Measurements from ENCODE around the gene PIP5K1C.
A peak's percentile ranks its signal among the peaks of the same experiment; 100 is the strongest.

The PIP5K1C gene

DNA sequence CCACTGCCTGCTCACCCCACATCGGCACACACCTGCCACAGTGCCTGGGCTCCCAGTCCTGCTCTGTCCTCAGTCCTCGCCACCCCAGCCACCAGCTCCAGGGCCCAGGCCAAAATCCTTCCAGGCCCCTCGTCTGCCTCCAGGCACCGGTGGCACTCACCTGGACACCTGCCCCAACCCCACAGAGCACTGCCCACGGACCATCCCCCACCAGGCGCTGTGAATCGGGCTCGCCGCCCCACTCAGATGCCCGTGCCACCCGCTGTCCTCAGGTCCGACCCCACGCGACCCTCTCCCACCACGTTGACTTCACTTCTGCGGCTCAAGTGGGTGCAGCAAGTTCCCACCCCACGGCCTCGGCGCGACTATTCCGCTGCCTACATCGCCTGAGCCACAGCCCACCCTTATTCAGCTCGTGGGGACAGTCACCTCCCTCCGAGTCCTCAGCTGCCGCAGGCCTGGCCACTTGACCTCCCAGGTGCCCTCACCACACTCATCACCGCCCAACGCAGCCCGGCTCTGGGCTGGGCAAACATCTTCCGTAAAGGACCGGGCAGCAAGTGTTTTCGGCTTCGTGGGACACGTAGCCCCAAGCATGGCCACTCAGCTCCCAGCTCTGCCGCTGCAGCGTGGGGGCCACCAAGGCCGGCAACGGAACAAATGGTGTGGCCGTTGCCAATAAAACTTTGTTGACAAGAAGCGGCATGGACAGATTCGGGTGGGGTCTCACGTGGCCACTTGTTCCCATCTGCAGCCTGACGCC is 5.7 kb downstream of the PIP5K1C start:
- no peak for DNase-seq

GRCh38 chr19:3693025-3693925 is 7.0 kb downstream of the PIP5K1C start:
- no peak for DNase-seq

DNA sequence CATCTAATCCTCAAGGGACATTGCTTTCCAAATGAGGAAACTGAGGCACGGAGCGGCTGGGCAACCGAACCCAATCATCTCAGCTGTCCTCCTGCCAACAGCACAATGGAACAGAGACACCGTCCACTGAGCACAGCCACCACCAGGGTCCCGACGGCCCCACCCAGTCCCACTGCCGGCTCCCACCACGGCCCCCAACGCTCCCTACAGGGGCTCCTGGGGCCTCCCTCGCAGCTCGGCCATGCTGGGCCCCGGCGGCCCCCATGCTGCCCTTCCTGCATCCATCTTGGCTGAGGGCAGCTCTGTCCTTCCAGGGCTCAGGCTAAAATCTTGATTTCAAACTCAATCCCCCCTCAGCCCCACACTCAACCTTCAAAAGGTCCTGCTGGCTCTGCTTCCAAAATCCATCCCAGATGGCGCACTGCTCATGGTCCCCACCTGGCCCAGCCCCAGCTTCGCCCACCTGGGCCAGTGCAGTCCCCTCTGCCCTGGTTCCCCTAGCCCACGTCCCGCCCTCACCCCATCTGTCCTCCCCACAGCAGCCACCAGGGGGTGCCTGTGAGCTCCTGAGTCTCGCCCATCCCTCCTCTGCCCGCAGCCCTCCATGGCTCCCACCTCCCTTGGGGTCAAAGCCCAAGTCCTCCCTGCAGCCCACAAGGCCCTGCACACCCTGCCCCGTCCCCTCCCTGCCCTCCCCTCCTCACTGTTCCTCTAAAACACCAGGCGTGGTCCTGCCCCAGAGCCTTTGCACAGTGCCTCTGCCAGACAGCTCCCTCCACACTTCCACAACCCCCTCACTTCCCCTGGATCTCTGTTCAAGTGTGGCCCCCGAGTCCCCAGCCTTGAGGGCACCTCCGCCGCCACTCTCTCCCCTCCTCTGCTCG is 7.9 kb downstream of the PIP5K1C start:
- DNase-seq = no peak

DNA sequence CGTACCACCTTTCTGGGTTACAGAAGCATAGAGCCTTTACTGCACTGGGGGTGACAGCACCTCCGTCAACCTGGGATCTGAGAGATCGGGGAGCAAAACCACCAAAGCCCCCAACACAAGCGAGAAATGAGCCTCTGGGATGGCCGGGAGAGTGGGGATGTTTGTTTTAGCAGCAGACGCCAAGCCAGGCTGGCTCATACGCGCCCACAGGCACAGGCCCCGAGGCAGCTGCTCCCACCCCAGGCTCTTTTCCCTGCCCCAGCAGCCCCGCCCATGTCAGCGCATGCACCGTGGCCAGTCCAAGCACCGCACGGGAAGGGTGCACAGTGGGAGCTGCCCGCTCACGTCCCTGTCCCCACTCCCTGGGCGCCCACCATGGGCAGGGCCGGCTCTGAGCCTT is 8.5 kb downstream of the PIP5K1C start:
- no peak for DNase-seq

DNA sequence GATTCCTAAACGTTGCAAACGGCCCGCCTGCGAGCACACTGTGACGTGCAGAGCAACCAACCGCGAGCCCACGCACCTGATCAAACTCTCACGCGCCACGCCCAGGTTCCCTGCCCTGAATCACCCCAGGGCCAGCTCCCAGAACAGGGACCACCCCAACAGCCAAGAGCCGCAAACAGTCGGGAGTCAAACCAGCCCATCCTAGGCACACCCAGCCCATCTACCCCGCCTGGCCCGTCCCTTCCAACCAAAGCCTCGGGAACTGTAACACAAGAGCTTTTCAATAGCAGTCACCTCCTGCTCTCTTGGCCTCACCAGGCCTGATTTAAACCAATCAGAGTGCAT is 8.9 kb downstream of the PIP5K1C start:
- no peak for DNase-seq

- no peak for DNase-seq
Measured at GRCh38 chr19:3690551-3691371, 9.5 kb downstream of the PIP5K1C start.

GRCh38 chr19:3687774-3688706 is 12.2 kb downstream of the PIP5K1C start:
- peak; percentile 54 for DNase-seq

DNA sequence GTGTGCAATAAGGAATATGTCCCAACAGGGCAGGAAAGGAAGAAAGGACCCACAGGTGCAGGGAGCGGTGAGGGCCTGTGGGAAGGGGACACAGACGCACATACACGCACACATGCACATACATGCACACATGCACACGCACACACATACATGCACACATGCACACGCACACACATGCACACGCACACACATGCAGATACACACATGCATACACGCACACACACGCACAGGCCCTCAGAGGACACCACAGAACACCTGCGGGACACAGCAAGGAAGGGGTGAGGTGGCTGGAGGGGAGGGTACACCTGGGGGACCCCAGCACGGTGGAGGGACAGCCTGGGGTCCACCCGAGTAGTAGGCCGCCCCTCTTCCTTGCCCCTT is 12.9 kb downstream of the PIP5K1C start:
- DNase-seq = no peak

- no peak for DNase-seq
Measured at GRCh38 chr19:3684817-3685410, 15.4 kb downstream of the PIP5K1C start.

DNA sequence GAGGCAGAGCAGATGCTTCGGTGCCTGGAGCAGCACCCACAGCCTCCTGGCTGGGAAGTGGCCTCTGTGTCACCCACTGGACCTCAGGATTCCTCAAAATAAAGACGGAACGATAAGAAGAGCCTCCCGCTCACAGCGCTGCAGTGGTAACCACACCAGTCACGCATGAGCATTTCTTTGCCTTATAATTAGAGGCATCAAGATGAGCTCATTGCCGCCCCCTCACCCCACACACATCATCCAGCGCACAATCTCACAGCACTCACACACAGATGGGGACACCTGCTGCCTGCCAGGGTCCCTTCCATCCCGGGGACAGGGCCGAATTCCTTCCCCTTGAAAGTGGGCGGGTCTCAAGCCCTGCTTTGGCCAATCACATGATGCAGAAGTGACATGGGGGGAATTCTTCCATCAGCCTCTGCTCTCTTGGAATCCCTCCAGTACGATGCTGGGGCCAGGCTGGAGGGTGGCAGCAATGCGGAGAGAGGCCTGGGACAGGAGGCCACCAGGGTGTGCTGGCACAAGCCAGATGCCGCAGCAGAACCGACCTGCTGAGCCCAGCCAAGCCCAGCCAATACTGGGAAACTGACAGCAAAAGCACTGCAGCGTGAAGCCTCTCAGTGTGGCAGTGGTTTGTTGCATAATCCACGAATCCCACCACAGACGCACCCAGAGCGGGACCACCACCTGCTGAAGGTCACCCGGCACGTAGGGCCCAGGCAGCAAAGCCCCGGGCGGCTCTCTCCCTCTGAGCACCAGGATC is 16.0 kb downstream of the PIP5K1C start:
- no peak for DNase-seq

DNA sequence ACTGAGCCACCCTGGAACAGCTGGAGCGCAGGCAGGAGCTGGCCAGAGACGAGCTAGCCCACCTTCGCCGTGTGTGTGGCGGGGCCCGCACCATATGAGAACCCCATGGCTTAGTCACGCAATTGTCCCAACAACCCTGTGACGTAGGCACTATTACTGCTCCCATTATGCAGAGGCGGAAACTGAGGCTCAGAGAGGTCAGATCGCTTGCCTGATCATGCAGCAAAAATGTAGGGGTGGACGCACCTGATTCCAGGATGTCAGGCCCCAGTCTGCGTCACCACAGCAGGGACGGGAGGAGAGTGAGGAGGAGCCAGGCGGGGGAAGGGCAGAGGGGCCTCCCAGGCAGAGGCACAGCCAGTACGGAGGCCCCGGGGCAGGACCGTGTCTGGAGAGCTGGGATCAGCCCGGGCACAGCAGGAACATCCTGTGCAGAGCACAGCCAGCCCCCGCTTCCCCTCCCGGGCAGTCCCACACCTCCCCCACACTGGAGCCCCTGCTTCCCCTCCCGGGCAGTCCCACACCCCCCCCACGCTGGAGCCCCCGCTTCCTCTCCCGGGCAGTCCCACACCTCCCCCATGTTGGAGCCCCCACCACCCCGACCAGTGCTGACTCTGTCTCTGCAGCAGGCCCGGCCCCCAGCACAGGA is 16.7 kb downstream of the PIP5K1C start:
- no peak for DNase-seq

- no peak for DNase-seq
Measured at GRCh38 chr19:3682741-3683404, 17.4 kb downstream of the PIP5K1C start.

DNA sequence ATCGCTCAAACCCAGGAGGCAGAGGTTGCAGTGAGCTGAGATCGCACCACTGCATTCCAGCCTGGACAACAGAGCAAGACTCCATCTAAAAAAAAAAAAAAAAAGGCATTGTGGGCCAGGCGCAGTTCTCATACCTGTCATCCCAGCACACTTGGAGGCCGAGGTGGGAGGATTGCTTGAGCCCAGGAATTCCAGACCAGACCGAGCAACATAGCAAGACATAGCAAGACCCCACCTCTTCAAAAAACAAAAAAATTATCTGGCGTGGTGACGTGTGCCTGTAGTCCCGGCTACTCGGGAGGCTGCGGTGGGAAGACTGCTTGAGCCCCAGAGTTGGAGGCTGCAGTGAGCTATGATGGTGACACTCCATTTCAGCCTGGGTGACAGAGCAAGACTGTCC is 18.0 kb downstream of the PIP5K1C start:
- DNase-seq = no peak

DNA sequence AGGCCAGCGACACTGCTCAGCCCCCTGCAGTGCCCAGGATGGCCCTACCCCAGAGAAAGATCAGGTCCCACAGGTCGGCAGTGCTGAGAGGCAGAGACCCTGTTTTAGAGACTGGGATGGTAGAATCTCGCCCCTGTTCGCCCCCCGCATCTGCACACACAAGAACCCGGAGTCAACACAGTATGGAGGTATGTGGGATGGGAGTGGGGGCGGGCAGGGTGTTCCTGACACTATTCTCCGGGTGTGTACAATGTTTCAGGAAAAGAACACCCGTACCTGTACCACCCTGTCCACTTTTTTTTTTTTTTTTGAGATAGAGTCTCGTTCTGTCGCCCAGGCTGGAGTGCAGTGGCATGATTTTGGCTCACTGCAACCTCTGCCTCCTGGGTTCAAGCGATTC is 19.3 kb downstream of the PIP5K1C start:
- no peak for DNase-seq

DNA sequence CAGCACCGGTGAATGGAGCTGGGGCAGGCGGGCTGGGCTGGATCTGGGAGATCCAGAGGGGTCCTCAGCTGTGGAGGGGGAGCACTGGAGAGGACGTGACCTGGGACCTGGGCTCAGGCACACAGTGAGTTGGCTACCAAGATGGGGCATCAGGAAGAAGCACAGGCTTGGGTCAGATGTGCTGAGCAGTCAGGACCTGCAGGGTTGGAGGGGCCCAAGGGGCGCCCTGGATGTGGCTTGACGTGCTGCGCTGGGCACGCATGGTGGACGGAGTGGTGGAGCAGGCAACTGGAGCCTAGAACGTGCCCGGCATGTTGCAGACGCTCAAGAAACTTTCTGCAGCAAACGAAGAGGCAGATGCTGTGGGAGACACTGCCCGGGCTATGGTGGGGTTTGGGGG is 20.7 kb downstream of the PIP5K1C start:
- no peak for DNase-seq

DNA sequence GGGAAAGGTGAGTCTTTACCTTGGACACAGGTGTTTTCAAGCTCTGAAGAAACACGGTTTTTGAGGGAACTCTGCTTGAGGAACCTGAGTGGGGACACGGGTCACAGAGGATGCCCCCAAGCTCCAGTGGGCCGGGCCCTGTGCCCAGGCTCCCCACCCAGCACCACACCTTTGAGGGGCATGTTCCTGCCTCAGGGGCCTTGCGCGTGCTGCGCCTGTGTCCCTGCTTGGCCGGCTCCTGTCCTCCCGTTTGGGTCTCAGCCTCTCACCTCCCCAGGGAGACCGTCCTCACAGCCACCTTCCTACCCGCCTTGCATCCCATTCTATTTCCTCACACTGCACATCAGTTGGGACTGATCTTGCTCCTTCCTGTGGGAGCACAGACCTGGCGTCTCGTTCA is 21.1 kb downstream of the PIP5K1C start:
- no peak for DNase-seq

GRCh38 chr19:3678188-3678587 is 22.1 kb downstream of the PIP5K1C start:
- DNase-seq = no peak

- DNase-seq = no peak
Measured at GRCh38 chr19:3674784-3675543, 25.3 kb downstream of the PIP5K1C start.
